Measurements from ENCODE around the gene ZMAT3.
"Not testable (repeated sequence)": the region's sequence is repeated elsewhere in the genome, so short reads cannot be mapped to it uniquely, and the experiment has no call there.

Gene ZMAT3

DNA sequence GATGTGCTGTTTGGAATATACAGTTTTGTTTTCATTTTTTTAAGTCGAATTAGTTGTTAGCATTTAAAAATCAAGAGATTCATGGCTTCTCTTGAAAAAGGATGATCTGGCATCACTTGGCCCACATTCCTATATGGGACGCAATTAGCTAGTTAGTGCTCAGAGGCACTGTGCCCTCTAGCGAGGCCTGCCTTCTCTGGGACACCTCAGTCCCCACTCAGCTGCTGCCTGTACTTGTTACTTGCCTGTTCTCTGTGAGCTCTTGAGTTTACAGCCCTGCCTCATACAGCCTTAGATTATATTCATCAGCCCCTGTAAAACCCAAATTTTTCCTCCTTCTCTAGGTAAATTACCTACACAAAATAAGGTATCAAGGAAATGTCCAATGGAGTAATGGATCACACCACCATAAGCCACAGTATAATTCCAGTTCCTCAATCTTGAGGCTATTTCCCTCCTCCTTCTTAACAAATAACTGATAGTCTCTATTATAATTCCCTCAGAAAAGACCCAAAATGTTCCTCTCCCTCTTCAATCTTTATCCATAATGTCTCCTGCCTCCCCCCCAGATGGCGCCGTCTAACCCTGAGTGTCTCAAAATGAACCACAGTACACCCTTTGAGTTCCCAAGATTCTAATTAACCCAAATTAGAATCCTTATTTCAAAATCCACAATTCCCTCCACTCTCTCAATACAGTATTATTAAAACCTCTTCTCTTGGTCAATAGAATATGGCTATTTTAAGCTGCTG is 2.7 kb downstream of the ZMAT3 start:
- DNase-seq (ENCODE audit: low read depth): no peak

DNA sequence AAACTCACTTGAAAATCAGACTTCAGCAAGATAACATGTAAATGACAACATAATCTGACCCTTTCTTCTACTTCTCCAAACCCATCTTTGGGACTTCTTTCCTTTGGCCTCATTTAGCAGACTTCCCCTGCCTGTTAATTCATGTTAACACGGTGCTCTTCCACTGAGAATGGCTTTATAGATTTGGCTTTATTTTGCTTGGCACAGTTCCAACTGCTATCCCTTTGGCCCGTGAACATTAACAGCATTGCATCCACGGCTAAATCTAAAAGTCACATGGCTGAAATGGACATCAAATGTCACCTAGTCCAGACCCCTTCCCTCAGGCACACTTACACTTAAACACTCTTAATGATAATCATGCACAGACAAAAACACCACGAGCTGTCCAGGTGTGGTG is 3.8 kb downstream of the ZMAT3 start:
- no peak for DNase-seq (ENCODE audit: low read depth)

DNA sequence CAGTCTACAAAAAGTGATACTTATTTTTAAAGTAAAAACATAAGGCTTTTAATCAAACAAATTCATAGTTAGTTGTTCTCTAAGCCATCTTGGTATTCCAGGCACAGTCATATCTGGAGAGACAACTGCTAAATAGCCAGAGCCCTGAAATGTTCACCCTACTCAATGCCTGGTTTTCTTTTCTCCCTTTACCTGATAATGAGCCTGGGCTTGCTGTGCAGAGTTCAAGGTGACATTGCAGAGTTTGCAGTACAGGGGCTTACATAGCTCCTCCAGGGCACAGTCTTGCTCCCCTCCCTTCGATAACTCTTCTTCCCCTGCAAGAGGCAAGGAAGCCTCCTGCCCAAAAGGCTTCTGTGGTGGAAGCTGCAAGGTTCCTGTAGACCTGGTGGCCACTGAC is 4.3 kb downstream of the ZMAT3 start:
- DNase-seq (ENCODE audit: low read depth): no peak

DNA sequence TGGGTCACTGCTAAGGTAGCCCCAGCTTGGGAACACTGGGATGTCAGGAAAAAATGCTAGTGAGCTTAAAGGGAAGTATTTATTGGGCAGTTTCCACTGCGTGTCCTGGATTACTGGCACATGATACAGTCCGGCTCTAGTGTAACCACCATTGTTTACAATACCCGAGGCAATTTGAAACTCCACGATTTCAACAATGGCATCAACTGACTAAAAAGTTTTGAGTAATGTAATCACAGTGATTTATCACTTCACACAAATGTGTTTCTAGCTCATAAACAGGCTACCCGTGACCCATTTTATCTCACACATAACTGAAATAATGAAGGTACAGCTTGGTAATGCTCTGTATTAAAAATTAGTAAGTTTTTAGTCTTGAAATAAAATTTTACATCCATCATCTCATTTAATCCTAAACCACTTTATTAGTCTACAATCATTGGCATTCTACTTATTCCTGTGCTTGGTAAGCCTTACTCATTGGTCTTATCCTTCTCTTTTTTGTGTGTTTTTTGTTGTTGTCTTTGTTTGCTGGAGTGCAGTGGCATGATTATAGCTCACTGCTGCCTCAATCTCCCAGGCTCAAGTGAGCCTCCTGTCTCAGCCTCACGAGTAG is 7.6 kb downstream of the ZMAT3 start:
- no peak for DNase-seq (ENCODE audit: low read depth)

DNA sequence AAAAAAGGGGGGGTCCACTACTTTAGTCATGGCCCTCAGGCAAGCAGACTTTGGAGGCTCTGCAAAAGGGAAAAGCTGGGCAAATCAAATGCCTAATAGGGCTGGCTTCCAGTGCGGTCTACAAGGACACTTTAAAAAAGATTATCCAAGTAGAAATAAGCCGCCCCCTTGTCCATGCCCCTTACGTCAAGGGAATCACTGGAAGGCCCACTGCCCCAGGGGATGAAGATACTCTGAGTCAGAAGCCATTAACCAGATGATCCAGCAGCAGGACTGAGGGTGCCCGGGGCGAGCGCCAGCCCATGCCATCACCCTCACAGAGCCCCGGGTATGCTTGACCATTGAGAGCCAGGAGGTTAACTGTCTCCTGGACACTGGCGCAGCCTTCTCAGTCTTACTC is 15.3 kb downstream of the ZMAT3 start:
- no peak for DNase-seq (ENCODE audit: low read depth)

DNA sequence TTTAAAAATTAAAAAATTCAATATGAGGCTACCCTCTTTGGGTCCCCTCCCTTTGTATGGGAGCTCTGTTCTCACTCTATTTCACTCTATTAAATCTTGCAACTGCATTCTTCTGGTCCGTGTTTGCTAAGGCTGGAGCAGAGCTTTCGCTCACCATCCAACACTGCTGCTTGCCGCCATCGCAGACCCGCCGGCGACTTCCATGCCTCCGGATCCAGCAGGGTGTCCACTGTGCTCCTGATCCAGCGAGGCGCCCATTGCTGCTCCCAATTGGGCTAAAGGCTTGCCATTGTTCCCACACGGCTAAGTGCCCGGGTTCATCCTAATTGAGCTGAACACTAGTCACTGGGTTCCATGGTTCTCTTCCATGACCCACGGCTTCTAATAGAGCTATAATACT is 17.0 kb downstream of the ZMAT3 start:
- DNase-seq (ENCODE audit: low read depth): not testable (repeated sequence)

DNA sequence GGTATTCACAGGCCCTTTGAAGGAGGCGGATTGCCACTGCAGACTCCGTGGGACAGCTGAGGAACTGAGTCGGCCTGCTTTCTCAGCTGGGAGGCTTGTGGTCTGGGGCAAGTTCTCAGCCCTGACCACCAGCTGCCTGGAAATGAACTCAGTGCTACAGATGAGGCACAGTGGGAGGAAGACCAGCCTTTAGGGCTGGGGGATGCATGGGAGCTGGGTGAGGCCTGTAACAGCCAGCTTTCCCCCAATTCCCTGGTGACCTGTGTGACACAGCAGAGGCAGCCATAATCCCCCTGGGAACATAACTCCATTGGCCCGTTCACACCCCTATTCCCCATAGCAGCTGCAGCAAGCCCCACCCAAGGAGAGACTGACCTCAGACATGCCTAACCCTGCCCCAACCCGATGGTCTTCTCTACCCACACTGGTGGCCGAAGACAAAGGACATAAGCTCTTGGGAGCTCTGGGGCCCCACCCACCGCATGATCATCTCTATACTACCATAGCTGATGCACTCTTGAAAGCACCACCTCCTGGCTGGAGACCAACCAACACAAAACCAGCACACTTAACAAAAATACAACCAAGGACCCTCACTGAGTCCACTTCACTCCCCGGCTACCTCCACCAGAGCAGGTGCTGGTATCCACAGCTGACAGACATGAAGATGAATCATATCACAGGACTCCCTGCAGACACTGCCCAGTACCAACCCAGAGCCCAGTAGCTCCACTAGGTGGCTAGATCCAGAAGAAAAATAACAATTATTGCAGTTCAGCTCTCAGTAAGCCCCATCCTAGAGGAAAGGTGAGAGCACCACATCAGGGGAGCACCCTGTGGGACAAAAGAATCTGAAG is 24.9 kb downstream of the ZMAT3 start:
- no peak for DNase-seq (ENCODE audit: low read depth)

DNA sequence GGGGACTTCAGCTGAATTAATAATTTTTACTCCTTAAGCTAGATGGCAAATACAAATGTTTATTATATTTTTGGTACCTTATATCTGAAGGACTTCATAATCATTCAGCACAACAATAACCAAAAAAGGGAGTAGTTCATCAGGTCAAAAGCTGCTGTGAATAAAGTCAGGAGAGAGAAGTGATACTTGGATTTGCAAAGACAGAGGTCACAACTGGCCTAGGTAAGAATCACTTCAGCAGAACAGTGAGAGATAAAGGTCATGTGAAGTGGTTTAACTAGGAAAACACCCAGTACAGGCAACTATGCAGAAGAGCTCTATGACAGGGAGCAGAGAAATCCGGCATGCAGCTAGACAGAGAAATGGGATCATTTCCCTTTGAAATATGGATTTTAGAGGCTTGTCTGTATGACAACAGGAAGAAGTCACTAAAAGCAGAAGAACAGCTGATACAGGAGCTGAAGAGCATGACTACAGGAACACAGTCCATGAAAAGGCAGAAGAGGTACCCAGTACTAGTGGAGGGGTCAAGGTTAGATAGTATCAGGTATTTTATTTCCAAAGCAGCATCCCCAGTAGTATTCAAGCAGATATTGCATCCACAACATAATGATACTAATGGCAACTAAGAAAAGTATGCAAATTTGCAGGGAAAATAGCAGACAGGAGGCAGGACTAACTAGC is 25.7 kb downstream of the ZMAT3 start:
- no peak for DNase-seq (ENCODE audit: low read depth)

DNA sequence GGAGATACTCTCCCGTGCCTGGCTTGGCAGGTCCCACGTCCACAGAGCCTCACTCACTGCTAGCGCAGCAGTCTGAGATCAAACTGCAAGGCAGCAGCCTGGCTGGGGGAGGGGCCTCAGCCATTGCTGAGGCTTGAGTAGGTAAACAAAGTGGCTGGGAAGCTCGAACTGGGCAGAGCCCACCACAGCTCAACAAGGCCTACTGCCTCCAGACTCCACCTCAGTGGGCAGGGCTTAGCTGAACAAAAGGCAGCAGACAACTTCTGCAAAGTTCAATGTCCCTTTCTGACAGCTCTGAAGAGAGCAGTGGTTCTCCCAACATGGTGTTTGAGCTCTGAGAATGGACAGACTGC is 32.7 kb downstream of the ZMAT3 start:
- not testable (repeated sequence) for DNase-seq (ENCODE audit: low read depth)

DNA sequence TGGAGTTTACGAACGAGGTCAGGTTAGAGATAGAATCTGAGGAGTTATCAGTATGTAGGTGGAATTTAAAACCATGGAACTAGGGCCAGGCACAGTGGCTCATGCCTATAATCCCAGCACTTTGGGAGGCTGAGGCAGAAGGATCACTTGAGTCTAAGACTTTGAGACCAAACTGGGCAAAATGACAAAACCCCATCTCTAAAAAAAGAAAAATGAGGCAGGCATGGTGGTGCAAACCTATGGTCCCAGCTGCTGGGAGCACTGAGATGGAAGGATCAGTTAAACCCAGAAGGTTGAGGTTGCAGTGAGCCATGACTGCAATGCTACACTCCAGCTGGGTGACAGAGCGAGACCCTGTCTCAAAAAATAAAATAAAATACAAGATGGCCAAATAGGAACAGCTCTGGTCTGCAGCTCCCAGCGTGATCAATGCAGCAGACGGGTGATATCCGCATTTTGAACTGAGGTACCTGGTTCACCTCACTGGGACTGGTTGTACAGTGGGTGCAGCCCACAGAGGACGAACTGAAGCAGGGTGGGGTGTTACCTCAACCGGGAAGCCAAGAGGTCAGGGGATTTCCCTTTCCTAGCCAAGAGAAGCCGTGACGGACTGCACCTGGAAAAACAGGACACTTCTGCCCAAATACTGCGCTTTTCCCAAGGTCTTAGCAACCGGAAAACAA is 33.3 kb downstream of the ZMAT3 start:
- DNase-seq (ENCODE audit: low read depth): no peak

DNA sequence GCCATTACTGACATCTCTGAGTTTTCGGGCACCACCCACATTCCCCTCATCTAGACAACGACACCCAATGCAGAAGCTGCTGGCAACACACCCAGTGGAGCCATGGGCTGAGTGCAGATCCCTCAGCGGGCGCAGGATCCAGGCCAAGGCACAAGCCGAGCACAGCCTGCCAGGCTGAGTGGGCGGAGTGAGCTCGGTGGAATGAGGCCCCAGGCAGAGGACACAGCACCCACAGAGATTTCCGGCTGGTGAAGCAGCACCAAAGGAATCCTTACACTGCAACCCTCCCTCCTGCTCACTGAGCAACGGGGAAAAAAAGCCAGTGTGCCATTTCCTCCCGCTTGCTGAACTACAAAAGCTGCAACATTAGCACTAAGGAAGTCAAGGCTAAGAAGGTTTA is 34.3 kb downstream of the ZMAT3 start:
- DNase-seq (ENCODE audit: low read depth): no peak

DNA sequence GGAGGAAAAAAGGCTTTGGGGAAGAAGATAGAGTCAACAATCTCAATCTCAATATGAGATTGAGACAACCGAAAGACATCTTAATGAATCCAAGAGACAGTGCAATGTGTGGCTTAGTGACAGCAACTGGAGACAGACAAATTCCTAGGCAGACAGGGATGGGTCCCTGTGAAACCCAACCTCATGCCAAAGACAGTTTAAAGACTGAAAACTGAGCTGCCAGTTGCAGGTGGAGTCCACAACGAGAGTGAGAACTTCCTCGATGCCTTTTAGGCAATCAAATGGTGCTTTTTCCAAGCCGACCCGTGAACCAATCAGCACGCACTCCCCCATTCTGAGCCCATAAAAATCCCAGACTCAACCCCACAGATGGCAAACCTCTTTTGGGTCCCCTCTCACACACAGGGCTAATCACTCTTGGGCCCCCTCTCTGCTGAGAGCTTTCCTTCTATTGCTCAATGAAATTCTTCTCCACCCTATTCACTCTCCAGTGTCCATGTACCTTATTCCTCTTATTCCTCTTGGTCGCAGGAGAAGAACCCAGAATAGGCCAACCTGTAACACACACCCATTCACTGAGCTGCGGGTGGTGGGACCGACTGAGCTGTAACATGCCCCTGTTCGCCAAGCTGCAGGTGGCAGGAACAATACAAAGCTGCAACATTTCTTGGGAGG is 34.8 kb downstream of the ZMAT3 start:
- no peak for DNase-seq (ENCODE audit: low read depth)

DNA sequence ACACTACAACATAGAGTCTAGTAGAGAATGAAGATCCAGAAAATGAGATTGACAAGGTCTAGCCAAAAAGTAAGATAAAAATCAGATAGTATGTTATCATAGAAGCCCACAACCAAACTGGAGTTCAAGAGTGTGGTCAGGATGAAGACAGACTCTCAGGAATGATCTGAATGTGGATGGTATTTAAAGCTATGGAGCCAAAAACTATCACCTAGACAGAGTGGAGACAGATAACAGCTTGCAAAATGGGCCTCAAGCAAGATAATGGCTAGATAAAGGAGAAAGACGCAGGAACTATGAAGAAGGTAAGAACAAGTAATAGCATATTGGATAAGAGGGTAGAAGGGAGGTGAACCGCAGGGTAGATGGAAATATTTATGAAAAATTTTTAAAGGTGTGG is 35.4 kb downstream of the ZMAT3 start:
- no peak for DNase-seq (ENCODE audit: low read depth)

DNA sequence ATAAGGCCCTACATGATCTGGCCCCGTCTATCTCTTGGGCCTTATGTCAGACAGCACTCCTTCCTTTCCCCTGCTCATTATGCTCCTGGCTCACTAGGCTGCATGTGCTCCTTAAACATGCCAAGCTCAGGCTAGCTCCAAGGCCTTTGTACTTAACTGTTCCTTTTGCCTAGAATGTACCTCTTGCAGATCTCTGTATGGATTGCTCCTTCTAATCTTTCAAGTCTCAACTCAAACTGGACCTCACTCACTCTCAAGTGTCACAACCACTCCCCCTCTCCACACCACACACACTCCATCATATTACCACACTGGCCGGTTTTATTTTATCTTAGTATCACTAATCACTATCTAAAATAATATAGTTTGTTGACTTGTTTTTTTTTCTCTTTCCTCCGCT is 36.4 kb downstream of the ZMAT3 start:
- DNase-seq (ENCODE audit: low read depth): no peak

DNA sequence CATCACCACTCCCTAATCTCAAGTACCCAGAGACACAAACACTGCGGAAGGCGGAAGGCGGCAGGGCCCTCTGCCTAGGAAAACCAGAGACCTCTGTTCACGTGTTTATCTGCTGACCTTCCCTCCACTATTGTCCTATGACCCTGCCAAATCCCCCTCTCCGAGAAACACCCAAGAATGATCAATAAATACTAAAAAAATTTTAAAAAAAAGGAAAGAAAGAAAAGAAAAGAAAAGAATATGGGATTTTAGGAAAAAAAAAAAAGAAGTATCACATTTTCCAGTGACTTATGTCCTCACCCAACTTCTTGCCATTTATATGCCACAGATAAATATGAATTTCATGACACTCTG is 38.3 kb downstream of the ZMAT3 start:
- not testable (repeated sequence) for DNase-seq (ENCODE audit: low read depth)

DNA sequence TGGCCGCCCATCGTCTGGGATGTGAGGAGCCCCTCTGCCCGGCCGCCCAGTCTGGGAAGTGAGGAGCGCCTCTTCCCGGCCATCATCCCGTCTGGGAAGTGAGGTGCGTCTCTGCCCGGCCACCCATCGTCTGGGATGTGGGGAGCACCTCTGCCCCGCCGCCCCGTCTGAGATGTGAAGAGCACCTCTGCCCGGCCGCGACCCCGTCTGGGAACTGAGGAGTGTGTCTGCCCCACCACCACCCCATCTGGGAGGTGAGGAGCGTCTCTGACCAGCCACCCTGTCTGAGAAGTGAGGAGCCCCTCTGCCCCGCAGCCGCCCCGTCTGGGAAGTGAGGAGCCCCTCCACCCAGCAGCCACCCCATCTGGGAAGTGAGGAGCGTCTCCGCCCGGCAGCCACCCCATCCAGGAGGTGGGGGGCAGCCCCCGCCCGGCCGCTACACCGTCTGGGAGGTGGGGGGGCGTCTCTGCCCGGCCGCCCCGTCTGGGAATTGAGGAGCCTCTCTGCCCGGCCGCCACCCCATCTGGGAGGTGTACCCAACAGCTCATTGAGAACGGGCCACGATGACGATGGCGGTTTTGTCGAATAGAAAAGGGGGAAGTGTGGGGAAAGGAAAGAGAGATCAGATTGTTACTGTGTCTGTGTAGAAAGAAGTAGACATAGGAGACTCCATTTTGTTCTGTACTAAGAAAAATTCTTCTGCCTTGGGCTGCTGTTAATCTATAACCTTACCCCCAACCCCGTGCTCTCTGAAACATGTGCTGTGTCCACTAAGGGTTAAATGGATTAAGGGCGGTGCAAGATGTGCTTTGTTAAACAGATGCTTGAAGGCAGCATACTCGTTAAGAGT is 38.9 kb downstream of the ZMAT3 start:
- DNase-seq (ENCODE audit: low read depth): not testable (repeated sequence)

DNA sequence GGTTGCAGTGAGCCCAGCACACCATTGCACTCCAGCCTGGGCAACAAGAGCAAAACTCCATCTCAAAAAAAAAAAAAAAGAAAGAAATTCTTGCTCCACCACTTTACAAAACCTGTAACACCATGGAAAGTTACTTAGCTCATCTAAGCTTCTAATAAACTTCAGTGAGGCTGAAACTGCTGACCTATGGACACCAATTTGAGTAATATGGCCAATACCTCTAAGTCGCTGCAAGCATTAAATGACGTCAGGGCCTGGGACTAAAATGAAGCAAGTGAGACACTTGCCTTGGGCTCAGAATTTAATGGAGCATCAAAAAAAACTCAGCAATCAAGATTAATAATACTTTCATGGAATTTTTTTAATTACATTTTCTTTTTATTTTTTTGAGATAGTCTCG is 42.5 kb downstream of the ZMAT3 start:
- DNase-seq (ENCODE audit: low read depth): no peak

DNA sequence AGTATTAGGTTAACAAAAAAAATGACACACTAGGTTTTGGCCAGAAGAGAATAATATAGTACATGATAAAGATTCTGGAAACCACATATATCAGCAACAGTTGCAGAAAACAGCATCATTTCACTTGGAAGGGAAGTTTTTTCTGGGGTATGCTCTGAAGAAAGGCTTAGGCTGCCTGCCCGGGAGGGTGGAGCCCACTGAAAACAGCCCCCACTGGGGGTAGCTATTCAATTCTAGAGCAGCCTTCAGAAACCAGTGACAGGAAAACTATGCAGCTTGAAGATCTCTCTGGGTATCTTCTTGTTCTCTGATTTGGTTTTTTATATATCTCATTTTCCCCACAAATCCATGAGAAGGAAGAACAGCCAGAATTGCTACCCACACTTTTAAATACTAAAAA is 43.2 kb downstream of the ZMAT3 start:
- no peak for DNase-seq (ENCODE audit: low read depth)

DNA sequence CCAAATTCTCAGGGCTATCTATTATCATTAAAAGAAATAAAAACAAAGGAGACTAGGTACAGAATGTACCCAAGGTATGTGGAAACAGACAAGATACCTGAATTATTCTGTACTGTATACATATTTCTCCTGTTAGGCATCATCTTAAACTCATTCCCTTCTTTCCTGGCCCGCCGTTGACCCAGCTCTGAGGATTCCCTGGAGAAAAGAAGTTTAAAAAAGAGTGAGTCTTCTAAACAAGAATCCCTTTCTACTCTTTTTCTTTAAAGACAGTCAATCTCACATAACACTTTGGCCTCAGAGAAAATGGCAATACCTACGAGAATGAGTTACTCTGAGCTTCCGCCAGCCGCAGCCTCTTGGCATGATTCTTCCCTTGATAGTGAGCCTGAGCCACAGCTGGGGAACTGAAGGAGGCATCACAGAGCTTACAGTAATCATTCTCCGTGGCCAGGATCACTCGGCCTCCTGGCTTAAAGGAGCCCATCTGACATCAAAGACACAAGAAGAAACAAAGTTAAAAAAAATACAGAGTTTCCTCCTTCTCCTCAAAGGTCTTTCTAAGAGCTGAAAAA is 44.2 kb downstream of the ZMAT3 start:
- no peak for DNase-seq (ENCODE audit: low read depth)

DNA sequence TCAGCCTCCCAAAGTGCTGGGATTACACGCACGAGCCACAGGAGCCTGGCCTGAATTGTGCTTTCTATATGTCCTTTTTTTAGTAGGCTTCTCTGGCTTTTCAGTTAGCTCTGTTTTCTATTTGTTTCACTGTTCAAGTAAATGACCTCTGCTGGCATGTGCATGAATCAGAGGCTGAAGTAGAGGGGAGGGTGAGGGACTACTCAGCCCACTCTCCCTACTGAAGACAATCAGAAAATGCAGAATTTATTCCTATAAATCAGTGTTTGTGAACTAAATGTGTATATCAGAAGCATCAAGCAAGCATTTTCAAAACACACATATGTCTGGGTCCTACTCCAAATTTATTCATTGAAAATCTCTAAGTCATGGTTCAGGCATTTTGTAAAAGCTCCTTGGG is 45.0 kb downstream of the ZMAT3 start:
- no peak for DNase-seq (ENCODE audit: low read depth)
